RWPE1 (cell line): Measurements from ENCODE around the gene MRGPRG.

Experiments used
- CTCF ChIA-PET: fragments of 350-600 bp; sonication (Branson Sonifier 250); formaldehyde crosslinking; extraction: SDS; loops from one replicate; lab custom pipeline; 2021; lab: Yijun Ruan, JAX
- POLR2A ChIA-PET: fragments of 400-600 bp; formaldehyde crosslinking; extraction: SDS; loops from one replicate; lab custom pipeline; 2020; ENCODE audit warnings: antibody characterized with exemption; ENCODE audit not compliant: low non-redundant PET; lab: Yijun Ruan, JAX
- DNase-seq: peaks from one replicate; pipeline ENCODE4 v3.0.0; 2012; ENCODE audit warnings: low spot score
- H3K27ac ChIP-seq: fragments of 450-650 bp; 2 replicates; pipeline ENCODE4 v1.5.1; 2017
- TF ChIP-seq, protein P1 (sequence below): fragments of 450-650 bp; conservative IDR thresholded peaks from 2 replicates; pipeline ENCODE4 v1.5.1; 2017; ENCODE audit warnings: low read depth, mild to moderate bottlenecking

Gene MRGPRG

DNA sequence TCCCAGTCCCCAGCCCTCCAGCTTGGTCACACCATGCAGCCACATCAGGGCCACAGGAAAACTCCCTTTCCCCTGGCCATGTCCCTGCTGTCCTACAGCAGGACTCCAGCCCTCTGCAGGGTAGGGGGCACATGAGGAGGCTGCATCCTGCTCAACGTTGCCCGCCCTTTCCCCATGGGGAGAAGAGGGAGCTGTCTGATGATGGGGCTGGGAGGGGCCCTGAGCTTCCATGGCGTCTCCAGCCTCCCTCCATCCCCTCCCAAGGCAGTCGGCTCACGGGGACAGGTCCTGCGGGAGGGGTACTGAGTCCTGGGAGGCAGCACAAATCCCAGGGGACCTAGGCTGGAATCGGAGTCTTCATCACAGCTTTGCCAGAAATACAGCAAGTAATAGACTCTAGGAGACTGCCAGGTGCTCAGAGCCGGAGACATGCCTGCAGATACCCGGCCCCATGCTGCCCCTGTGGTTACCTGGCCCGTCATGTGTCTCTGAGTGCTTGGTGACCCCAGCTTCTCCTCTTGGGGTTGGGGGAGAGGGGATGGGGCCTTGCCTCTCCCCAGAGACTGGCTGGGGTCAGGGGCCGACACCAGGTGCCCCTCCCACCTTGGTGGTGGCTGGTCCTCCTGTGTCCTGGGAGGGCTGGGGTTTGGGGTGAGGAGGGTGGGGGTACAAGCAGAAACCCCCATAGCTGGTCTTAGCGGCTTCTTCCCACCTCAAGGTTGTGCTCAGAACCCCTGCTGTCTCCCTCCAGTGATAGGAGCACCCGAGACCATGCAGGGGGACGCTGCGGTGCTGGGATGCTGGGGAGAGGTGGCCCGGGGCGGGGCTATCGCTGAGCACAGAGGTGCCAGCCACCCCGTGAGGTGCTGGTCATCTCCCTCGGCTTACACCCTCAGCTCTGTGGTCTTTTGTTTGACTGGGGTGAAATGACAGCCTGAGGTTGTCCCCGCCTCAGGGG, 11.3 kb upstream of the MRGPRG start:
- POLR2A ChIA-PET, result interaction anchor here (0.6 kb wide), 1 partner anchor 75 kb away, joined by 5 read pairs; no protein-coding TSS in a partner anchor
- CTCF ChIA-PET, result no interaction called here

GRCh38 chr11:3228445-3228829, 9.8 kb upstream of the MRGPRG start:
- no peak overlapping the region for H3K27ac ChIP-seq
- ChIA-PET POLR2A (no interaction called here), CTCF (interaction anchor here (0.6 to 0.8 kb wide), 2 partner anchors 33 to 394 kb away, joined by 3 read pairs; no protein-coding TSS in a partner anchor)

More for the DNA sequence above, 11.3 kb upstream of the MRGPRG start:
- no peak overlapping the region for H3K27ac ChIP-seq
- no peak for DNase-seq
- TF ChIP-seq, protein P1, sequence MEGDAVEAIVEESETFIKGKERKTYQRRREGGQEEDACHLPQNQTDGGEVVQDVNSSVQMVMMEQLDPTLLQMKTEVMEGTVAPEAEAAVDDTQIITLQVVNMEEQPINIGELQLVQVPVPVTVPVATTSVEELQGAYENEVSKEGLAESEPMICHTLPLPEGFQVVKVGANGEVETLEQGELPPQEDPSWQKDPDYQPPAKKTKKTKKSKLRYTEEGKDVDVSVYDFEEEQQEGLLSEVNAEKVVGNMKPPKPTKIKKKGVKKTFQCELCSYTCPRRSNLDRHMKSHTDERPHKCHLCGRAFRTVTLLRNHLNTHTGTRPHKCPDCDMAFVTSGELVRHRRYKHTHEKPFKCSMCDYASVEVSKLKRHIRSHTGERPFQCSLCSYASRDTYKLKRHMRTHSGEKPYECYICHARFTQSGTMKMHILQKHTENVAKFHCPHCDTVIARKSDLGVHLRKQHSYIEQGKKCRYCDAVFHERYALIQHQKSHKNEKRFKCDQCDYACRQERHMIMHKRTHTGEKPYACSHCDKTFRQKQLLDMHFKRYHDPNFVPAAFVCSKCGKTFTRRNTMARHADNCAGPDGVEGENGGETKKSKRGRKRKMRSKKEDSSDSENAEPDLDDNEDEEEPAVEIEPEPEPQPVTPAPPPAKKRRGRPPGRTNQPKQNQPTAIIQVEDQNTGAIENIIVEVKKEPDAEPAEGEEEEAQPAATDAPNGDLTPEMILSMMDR, result no peak

DNA sequence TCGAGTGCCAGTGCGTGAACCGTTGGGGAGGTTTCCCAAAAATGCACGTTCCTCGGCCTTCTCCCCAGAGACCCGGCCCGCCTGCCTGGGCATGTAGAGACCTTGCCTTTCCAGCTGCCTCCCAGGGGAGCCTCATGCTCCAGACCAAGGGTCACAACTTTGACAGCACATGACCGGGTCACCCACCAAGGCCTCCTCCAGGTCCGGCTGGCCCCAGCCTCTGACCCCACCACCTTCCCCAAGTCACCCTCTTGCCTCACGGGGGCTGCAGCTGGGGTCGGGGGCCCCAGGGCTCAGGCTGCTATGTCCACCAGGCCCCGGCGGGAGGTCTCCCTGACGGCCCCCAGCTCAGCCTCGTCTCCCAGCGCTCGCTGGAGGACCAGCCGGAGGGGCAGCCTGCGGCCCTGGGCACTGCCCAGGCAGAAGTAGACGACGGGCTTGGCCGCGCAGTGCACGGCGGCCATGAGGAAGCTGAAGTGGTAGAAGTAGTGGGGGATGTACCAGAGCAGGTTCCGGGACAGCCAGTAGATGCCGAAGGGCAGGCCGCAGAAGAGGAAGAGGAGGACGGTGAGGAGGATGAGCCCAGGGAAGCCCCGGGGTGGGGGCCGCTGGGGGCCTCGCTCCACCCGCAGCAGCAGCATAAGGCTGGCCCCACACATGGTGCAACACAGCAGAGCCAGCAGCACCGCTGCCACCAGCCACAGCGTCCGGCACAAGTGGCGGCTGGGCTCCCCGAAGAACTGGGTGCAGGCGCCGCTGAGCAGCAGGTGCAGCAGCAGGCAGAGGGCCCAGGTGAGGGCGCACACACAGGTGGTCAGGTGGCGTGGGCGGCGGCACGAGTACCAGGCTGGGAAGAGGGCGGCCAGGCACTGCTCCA, 9.2 kb upstream of the MRGPRG start:
- CTCF ChIA-PET, result no interaction called here
- TF ChIP-seq, protein P1, result no peak
- no peak overlapping the region for H3K27ac ChIP-seq

More at GRCh38 chr11:3228445-3228829, 9.8 kb upstream of the MRGPRG start:
- TF ChIP-seq, protein P1, result no peak
- no peak for DNase-seq

GRCh38 chr11:3226846-3227567, 8.4 kb upstream of the MRGPRG start:
- TF ChIP-seq, protein P1, result no peak
- ChIA-PET CTCF (no interaction called here), POLR2A (no interaction called here)
- H3K27ac ChIP-seq, result no peak overlapping the region
- DNase-seq, result no peak

More for the DNA sequence above, 9.2 kb upstream of the MRGPRG start:
- DNase-seq, result no peak
- POLR2A ChIA-PET, result no interaction called here

GRCh38 chr11:3225826-3226750, 7.5 kb upstream of the MRGPRG start:
- no peak overlapping the region for H3K27ac ChIP-seq
- POLR2A ChIA-PET, result no interaction called here
- no peak for DNase-seq
- CTCF ChIA-PET, result no interaction called here
- TF ChIP-seq, protein P1, result no peak
